GM12891 (cell line): Measurements from ENCODE around the gene C2.

Experiments
- POLR2A ChIP-seq: IDR thresholded peaks from 2 replicates; pipeline ENCODE4 v1.6.1; 2011; ENCODE audit warnings: low read depth, low read length, control low read depth
- POLR2AphosphoS5 ChIP-seq: IDR thresholded peaks from 2 replicates; pipeline ENCODE4 v1.6.1; 2011; ENCODE audit warnings: low read depth, low read length, control low read depth
- POU2F2 ChIP-seq: IDR thresholded peaks from 2 replicates; pipeline ENCODE4 v1.6.1; 2011; ENCODE audit warnings: low read depth, mild to moderate bottlenecking, control low read depth, low read length, moderate library complexity
- SPI1 ChIP-seq: IDR thresholded peaks from 2 replicates; pipeline ENCODE4 v1.6.1; 2011; ENCODE audit warnings: low read depth, low read length, control low read depth

GRCh38 chr6:31947070-31947675 lies 19.7 kb downstream of the C2 start:
- TF ChIP-seq POLR2A (no peak), POLR2AphosphoS5 (no peak), POU2F2 (no peak), SPI1 (no peak)
